Measurements from ENCODE around the gene INSRR.

The INSRR gene

DNA sequence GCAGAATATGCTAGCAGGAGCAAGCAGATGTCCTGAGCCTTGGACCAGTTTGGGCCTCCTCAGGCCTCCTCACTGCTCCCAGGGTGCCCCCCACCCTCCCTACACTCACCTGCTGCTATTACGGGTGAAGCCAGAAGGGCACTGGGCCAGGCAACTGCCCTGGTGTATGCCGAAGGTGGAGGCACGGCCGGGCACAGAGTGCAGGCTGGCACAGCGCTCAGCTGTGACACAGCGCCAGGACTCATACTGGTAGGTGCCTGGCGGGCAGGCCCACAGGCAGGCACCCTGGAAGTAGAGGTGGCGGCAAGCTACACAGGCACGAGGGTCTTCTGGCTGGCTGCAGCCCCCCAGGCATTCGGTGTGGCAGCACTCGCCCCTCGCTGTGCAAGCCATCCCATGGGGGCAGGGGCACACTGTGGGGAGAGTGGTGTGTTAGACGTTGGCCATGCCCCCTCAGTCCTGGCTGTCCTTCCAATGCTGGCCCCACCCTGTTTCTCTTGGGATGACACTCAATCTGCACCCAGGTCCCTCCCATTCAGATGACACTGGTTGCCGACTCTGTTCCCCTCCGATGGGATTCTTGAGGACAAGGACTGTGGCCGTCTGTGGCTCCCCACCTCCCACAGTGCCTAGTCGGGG lies 7.0 kb downstream of the INSRR start:
- no peak overlapping the region for H3K27ac ChIP-seq (ENCODE audit: low read length)
- H2AFZ ChIP-seq (ENCODE audit: low read depth, low read length), result no peak overlapping the region
- H3K4me2 ChIP-seq (ENCODE audit: insufficient read depth, low read length), result no peak overlapping the region
- no peaks in the 10 kb centered on the region for H3K4me1 ChIP-seq (ENCODE audit: insufficient read depth, low read length)
- ATAC-seq (ENCODE audit: insufficient read depth, low read depth), result no peak
- H3K36me3 ChIP-seq (ENCODE audit: insufficient read depth, low read length), result no peaks in the 10 kb centered on the region
- H3K79me2 ChIP-seq (ENCODE audit: insufficient read depth, low read length), result no peaks in the 10 kb centered on the region
- DNase-seq, result no peak
- H3K9ac ChIP-seq (ENCODE audit: low read depth, low read length), result no peak overlapping the region
- H3K9me3 ChIP-seq (ENCODE audit: insufficient read depth, low read length, severe bottlenecking), result no peaks in the 10 kb centered on the region
- no peaks in the 10 kb centered on the region for H4K20me1 ChIP-seq (ENCODE audit: insufficient read depth, low read length)
- no peak overlapping the region for H3K4me3 ChIP-seq (ENCODE audit: low read depth in 1 of 2, low read length in 2 of 2)
- TF ChIP-seq, protein P1, sequence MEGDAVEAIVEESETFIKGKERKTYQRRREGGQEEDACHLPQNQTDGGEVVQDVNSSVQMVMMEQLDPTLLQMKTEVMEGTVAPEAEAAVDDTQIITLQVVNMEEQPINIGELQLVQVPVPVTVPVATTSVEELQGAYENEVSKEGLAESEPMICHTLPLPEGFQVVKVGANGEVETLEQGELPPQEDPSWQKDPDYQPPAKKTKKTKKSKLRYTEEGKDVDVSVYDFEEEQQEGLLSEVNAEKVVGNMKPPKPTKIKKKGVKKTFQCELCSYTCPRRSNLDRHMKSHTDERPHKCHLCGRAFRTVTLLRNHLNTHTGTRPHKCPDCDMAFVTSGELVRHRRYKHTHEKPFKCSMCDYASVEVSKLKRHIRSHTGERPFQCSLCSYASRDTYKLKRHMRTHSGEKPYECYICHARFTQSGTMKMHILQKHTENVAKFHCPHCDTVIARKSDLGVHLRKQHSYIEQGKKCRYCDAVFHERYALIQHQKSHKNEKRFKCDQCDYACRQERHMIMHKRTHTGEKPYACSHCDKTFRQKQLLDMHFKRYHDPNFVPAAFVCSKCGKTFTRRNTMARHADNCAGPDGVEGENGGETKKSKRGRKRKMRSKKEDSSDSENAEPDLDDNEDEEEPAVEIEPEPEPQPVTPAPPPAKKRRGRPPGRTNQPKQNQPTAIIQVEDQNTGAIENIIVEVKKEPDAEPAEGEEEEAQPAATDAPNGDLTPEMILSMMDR (IDR thresholded peaks at IDR 0.05; ENCODE audit: borderline replicate concordance, extremely low read depth, low read length, poor library complexity, severe bottlenecking), result no peak
- TF ChIP-seq EZH2 (IDR thresholded peaks at IDR 0.05; ENCODE audit: borderline replicate concordance, low read depth, low read length, severe bottlenecking), result no peak
- H3K27me3 ChIP-seq (ENCODE audit: insufficient read depth, low read length, poor library complexity), result peaks cover 9% of the 10 kb centered on the region

DNA sequence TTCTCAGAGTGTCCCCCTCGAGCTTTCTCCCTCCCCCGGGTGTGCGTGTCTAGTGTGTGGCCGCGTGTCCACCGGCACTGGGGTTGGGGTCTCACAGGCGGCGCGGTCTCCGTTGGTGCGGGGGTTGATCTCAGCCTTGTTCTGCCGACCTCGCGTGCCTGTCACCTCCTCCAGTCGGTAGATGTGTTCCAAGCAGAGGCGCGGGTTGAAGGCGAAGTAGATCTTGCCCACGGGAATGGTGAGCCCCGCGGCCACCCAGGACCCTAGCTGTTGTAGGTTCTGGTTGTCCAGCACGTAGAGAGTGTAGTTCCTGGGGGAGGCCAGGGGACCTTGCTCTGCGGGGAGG lies 9.8 kb downstream of the INSRR start:
- H3K27ac ChIP-seq (ENCODE audit: low read length), result no peak overlapping the region
- no peaks in the 10 kb centered on the region for H4K20me1 ChIP-seq (ENCODE audit: insufficient read depth, low read length)
- no peak overlapping the region for H3K4me3 ChIP-seq (ENCODE audit: low read depth in 1 of 2, low read length in 2 of 2)
- no peak for TF ChIP-seq EZH2 (IDR thresholded peaks at IDR 0.05; ENCODE audit: borderline replicate concordance, low read depth, low read length, severe bottlenecking)
- TF ChIP-seq, protein P1 (IDR thresholded peaks at IDR 0.05; ENCODE audit: borderline replicate concordance, extremely low read depth, low read length, poor library complexity, severe bottlenecking), result no peak
- H3K9me3 ChIP-seq (ENCODE audit: insufficient read depth, low read length, severe bottlenecking), result no peaks in the 10 kb centered on the region
- H2AFZ ChIP-seq (ENCODE audit: low read depth, low read length), result no peak overlapping the region
- peaks cover 8% of the 10 kb centered on the region for H3K27me3 ChIP-seq (ENCODE audit: insufficient read depth, low read length, poor library complexity)
- ATAC-seq (ENCODE audit: insufficient read depth, low read depth) (no peak), DNase-seq (no peak)
- no peaks in the 10 kb centered on the region for H3K4me1 ChIP-seq (ENCODE audit: insufficient read depth, low read length)
- H3K36me3 ChIP-seq (ENCODE audit: insufficient read depth, low read length), result no peaks in the 10 kb centered on the region
- H3K9ac ChIP-seq (ENCODE audit: low read depth, low read length), result no peak overlapping the region
- H3K4me2 ChIP-seq (ENCODE audit: insufficient read depth, low read length), result no peak overlapping the region
- no peaks in the 10 kb centered on the region for H3K79me2 ChIP-seq (ENCODE audit: insufficient read depth, low read length)

DNA sequence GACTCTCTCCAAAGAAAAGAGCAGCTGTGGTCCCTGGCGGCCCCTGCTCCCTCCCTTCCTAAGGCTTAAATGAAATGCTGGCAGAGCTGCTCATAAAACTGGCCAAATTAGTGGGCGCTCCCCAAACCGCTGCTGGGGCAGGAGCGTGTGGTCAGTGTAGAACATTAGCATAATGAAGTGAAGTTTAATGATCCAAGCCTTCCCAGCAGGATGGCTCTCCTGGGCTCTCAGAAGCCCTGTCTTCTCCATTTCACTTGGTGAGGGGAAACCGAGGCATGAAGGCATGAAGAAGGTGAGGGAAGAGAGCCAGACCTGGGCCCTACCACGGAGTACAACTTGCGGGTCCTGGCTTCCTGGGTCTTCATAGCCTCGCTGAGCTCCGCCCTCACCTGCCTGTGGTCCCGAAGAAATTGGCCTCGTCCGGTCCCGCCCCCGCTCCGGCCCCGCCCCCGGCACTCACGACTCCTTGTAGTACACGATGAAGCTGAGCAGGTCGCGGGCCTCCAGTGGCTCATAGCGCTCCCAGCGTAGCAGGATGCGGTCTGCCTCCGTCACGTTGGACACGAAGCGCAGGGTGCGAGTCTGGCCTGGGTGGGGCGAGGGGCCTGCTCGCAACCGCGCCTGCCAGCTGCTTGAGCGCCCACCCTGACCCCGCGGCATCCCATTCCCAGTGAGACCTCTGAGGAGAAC lies 10.3 kb downstream of the INSRR start:
- Histone ChIP-seq H3K4me3 (ENCODE audit: low read depth in 1 of 2, low read length in 2 of 2) (no peak overlapping the region), H3K27ac (ENCODE audit: low read length) (no peak overlapping the region), H4K20me1 (ENCODE audit: insufficient read depth, low read length) (0 out of 2 replicates have a peak, but pooled peaks cover 2% of the 10 kb centered on the region), H3K36me3 (ENCODE audit: insufficient read depth, low read length) (no peaks in the 10 kb centered on the region), H3K4me2 (ENCODE audit: insufficient read depth, low read length) (no peak overlapping the region), H3K9me3 (ENCODE audit: insufficient read depth, low read length, severe bottlenecking) (no peaks in the 10 kb centered on the region), H3K4me1 (ENCODE audit: insufficient read depth, low read length) (no peaks in the 10 kb centered on the region), H3K79me2 (ENCODE audit: insufficient read depth, low read length) (no peaks in the 10 kb centered on the region), H2AFZ (ENCODE audit: low read depth, low read length) (no peak overlapping the region), H3K27me3 (ENCODE audit: insufficient read depth, low read length, poor library complexity) (peaks cover 8% of the 10 kb centered on the region), H3K9ac (ENCODE audit: low read depth, low read length) (no peak overlapping the region)
- ATAC-seq (ENCODE audit: insufficient read depth, low read depth), result no peak
- DNase-seq, result no peak
- no peak for TF ChIP-seq EZH2 (IDR thresholded peaks at IDR 0.05; ENCODE audit: borderline replicate concordance, low read depth, low read length, severe bottlenecking)
- TF ChIP-seq, protein P1 (IDR thresholded peaks at IDR 0.05; ENCODE audit: borderline replicate concordance, extremely low read depth, low read length, poor library complexity, severe bottlenecking), result no peak

All from DND-41 (cell line).